GM12878 (cell line): ENCODE measurements around the gene TTLL8. TPM values are rescaled to one million over a fixed set of nuclear protein-coding genes. Genes with fewer than 3 reads are reported as not detected.

Experiments used
- ATAC-seq: fragments of 200-7000 bp; cut with Tn5 transposase; 3 replicates; pipeline ENCODE4 v1.9.1; 2020; ENCODE audit warnings: mild to moderate bottlenecking, moderate library complexity
- BruUV-seq: library from RNA; stranded (reverse); fragments of 400-500 nt; replicated peaks from 2 replicates; lab custom pipeline; 2021; lab: Mats Ljungman, UMichigan
- CTCF ChIA-PET: fragments of 300-600 bp; sonication (Branson Sonifier 250); formaldehyde crosslinking; extraction: SDS; loops from one replicate; lab custom pipeline; 2021; ENCODE audit warnings: inconsistent platforms; lab: Yijun Ruan, JAX
- POLR2A ChIA-PET: fragments of 350-600 bp; formaldehyde crosslinking; extraction: SDS; loops from one replicate; lab custom pipeline; 2021; ENCODE audit warnings: inconsistent platforms; lab: Charles Lee
- RAD21 ChIA-PET: fragments of 300-600 bp; sonication (Branson Sonifier 250); formaldehyde crosslinking; loops from one replicate; lab custom pipeline; 2023; ENCODE audit warnings: antibody characterized with exemption; ENCODE audit not compliant: unreplicated experiment; lab: Charles Lee
- SMC1A ChIA-PET: fragments of 300-600 bp; sonication (Branson Sonifier 250); formaldehyde crosslinking; loops from one replicate; lab custom pipeline; 2023; ENCODE audit not compliant: unreplicated experiment, uncharacterized antibody; lab: Charles Lee
- DNase-seq: peaks from one replicate; pipeline ENCODE4 v3.0.0-alpha.2; 2011; ENCODE audit warnings: low read depth, low spot score
- FAIRE-seq: peaks from 3 replicates; lab custom pipeline; 2011; peaks lifted over from hg19 to GRCh38; lab: Jason Lieb, UNC
- H2AFZ ChIP-seq: 2 replicates; pipeline ENCODE4 v1.6.0; 2011; ENCODE audit warnings: low read depth, low read length, control low read depth; ENCODE audit not compliant: control insufficient read depth
- H3K27ac ChIP-seq: 2 replicates; pipeline ENCODE4 v1.5.1; 2011; ENCODE audit warnings: control low read depth; ENCODE audit not compliant: control insufficient read depth, insufficient read depth
- H3K27me3 ChIP-seq, 2 experiments: replicated peaks in 1 of 2; 2 replicates each; pipeline versions ENCODE4 v1.6.0 to v1.6.1; 2011; ENCODE audit warnings: low read length in 1 of 2; ENCODE audit not compliant: control insufficient read depth in 2 of 2, insufficient read depth in 2 of 2
- H3K36me3 ChIP-seq, 2 experiments: 2 replicates each; pipeline ENCODE4 v1.5.1; 2011; ENCODE audit warnings: low read length in 1 of 2; ENCODE audit not compliant: control insufficient read depth in 2 of 2, insufficient read depth in 2 of 2
- H3K4me1 ChIP-seq: 2 replicates; pipeline ENCODE4 v1.6.1; 2011; ENCODE audit warnings: mild to moderate bottlenecking, low read length, moderate library complexity, mixed read lengths; ENCODE audit not compliant: control insufficient read depth, insufficient read depth
- H3K4me2 ChIP-seq: 2 replicates; pipeline ENCODE4 v1.6.0; 2011; ENCODE audit warnings: control low read depth; ENCODE audit not compliant: control insufficient read depth, insufficient read depth
- H3K4me3 ChIP-seq: fragments of 200-600 bp; sonication (generic); 2 replicates; pipeline ENCODE4 v1.5.1; 2016
- H3K79me2 ChIP-seq: 2 replicates; pipeline ENCODE4 v1.6.0; 2011; ENCODE audit warnings: low read length; ENCODE audit not compliant: control insufficient read depth, insufficient read depth
- H3K9ac ChIP-seq: 2 replicates; pipeline ENCODE4 v1.8.0; 2011; ENCODE audit warnings: low read length, control low read depth, mixed read lengths; ENCODE audit not compliant: control insufficient read depth, insufficient read depth
- H3K9me3 ChIP-seq: replicated peaks from 3 replicates; pipeline ENCODE4 v1.5.1; 2011; ENCODE audit warnings: mild to moderate bottlenecking, low read length; ENCODE audit not compliant: control insufficient read depth, insufficient read depth
- H4K20me1 ChIP-seq: 2 replicates; pipeline ENCODE4 v1.6.0; 2011; ENCODE audit not compliant: control insufficient read depth, insufficient read depth
- ATF2 ChIP-seq: IDR thresholded peaks from 2 replicates; pipeline ENCODE4 v1.6.1; 2012; ENCODE audit warnings: low read length, inconsistent platforms
- BMI1 ChIP-seq: fragments of 450-650 bp; IDR thresholded peaks from 2 replicates; pipeline ENCODE4 v1.6.1; 2016; ENCODE audit warnings: mild to moderate bottlenecking, moderate library complexity, borderline replicate concordance
- FOS ChIP-seq: IDR thresholded peaks from 3 replicates; pipeline ENCODE4 v1.6.1; 2011; ENCODE audit warnings: borderline replicate concordance; ENCODE audit not compliant: insufficient read length; ENCODE audit errors: extremely low read depth
- NFIC ChIP-seq: IDR thresholded peaks from 2 replicates; pipeline ENCODE4 v1.6.1; 2012; ENCODE audit warnings: low read depth, mild to moderate bottlenecking, inconsistent platforms, low read length, moderate library complexity
- PKNOX1 ChIP-seq: fragments of 450-650 bp; IDR thresholded peaks from 2 replicates; pipeline ENCODE4 v1.6.1; 2016; ENCODE audit warnings: mild to moderate bottlenecking
- RAD51 ChIP-seq: fragments of 450-650 bp; IDR thresholded peaks from 2 replicates; pipeline ENCODE4 v1.6.1; 2016; ENCODE audit warnings: moderate library complexity, mild to moderate bottlenecking, inconsistent platforms
- STAT1 ChIP-seq: fragments of 450-650 bp; conservative IDR thresholded peaks from 2 replicates; pipeline ENCODE4 v1.6.1; 2014; ENCODE audit warnings: antibody characterized with exemption, mild to moderate bottlenecking
- WGBS: methylation state at CpG from one replicate; pipeline ENCODE4 v1.1.6; 2016; ENCODE audit warnings: low lambda C conversion rate; ENCODE audit not compliant: insufficient replicate concordance, insufficient coverage; ENCODE audit errors: missing lambda C conversion rate; 5-methylcytosine and 5-hydroxymethylcytosine counted together
- in situ Hi-C: fragments of 300-500 bp; cut with MboI; formaldehyde crosslinking; loops from 9 replicates; pipeline ENCODE4 v1.14.3; 2018; ENCODE audit warnings: mixed read lengths
- intact Hi-C: fragments of 100-400 bp; cut with micrococcal nuclease; formaldehyde crosslinking; loops from one replicate; pipeline ENCODE4 v1.14.2; 2022; ENCODE audit not compliant: unreplicated experiment
- polyA plus RNA-seq, 11 experiments: library from polyadenylated mRNA; depleted of rRNA in 4 of 11; unstranded in 6 of 11; stranded (reverse) in 5 of 11; fragments of >200 nt; fragmentation: Nextera tagmentation in 4 of 11; fragmentation: Illumina TruSeq in 1 of 11; extraction: Ambion mirVana in 4 of 11; extraction: Trizol in 1 of 11; gene quantifications; 1 replicate in 1 of 11; 2 replicates in 10 of 11; pipeline versions ENCODE4 v1.2.1 to v1.2.3, GENCODE V29; 2011 to 2016; ENCODE audit warnings: inconsistent platforms in 2 of 11, missing spikeins in 2 of 11, low read depth in 1 of 11
- total RNA-seq, 4 experiments: library from RNA; depleted of rRNA in 3 of 4; stranded (reverse); fragments of >200 nt in 3 of 4; fragmentation: Illumina TruSeq in 1 of 4; extraction: Trizol in 1 of 4; gene quantifications; 2 replicates each; pipeline versions ENCODE4 v1.2.1 to v1.2.3, GENCODE V29; 2013 to 2021

Gene TTLL8
- total and polyA plus RNA-seq, 10 of the 15 experiments (the other 5 are each of a cell fraction or from before 2014, with no cell fraction given): not detected

- no peak for TF ChIP-seq RAD51
Measured at GRCh38 chr22:50070366-50070765, 12.3 kb upstream of the TTLL8 start (continued).

- RAD21 ChIA-PET: interaction anchor here (0.7 kb wide), 1 partner anchor 65 kb away, joined by 4 read pairs; no protein-coding TSS in a partner anchor
- H3K27me3 ChIP-seq: no peaks in the 10 kb centered on the region; a peak in 2 of 4 replicates
- no peak overlapping the region for H3K27ac ChIP-seq
- POLR2A ChIA-PET: no interaction called here
- BruUV-seq: no TSS peak
- DNase-seq: no peak
- no peaks in the 10 kb centered on the region for H3K4me1 ChIP-seq
- no peak for ATAC-seq
- CTCF ChIA-PET: no interaction called here
- H3K9me3 ChIP-seq: no peaks in the 10 kb centered on the region
- 60% methylated on average over 11 of the region's 11 CpGs for WGBS
- SMC1A ChIA-PET: no interaction called here
- no peak overlapping the region for H3K4me2 ChIP-seq
- no peaks in the 10 kb centered on the region for H3K36me3 ChIP-seq
- H3K4me3 ChIP-seq: no peak overlapping the region
- no peak overlapping the region for H2AFZ ChIP-seq
- H4K20me1 ChIP-seq: no peaks in the 10 kb centered on the region
- FAIRE-seq: no peak
- no peak for TF ChIP-seq ATF2
- no peak for TF ChIP-seq NFIC
- TF ChIP-seq BMI1: no peak
- TF ChIP-seq PKNOX1: no peak
- TF ChIP-seq FOS: no peak
- no peak for TF ChIP-seq STAT1
- no peak overlapping the region for H3K9ac ChIP-seq
- H3K79me2 ChIP-seq: no peaks in the 10 kb centered on the region
- intact Hi-C loops (no loop called here), in situ Hi-C loops (no loop called here)
Measured at GRCh38 chr22:50068096-50068495, 10.0 kb upstream of the TTLL8 start.
